Adrenal gland (tissue), 12 donors: ENCODE data around the gene P2RY8. TPM values are rescaled to one million over a fixed set of nuclear protein-coding genes. Genes with fewer than 3 reads are reported as not detected.

Source experiments
- DNase-seq, 7 donors: peaks; one replicate each; pipeline ENCODE4 v3.0.0-alpha.2; 2019 to 2020
- H3K27ac ChIP-seq, 5 donors: fragments of 200-600 bp; sonication (generic) in 4 of 5; 1 replicate in 3 of 5; 2 replicates in 2 of 5; pipeline versions ENCODE4 v1.5.1 to v1.8.0; 2016 to 2020; ENCODE audit warnings: mild to moderate bottlenecking in 1 of 5
- H3K27me3 ChIP-seq: fragments of 200-600 bp; 2 replicates; pipeline ENCODE4 v1.8.0; 2021
- H3K36me3 ChIP-seq, 2 donors: fragments of 200-600 bp; replicated peaks in 1 of 2; 1 replicate in 1 of 2; 2 replicates in 1 of 2; pipeline versions ENCODE4 v1.5.1 to v1.8.0; 2018 to 2022
- H3K4me1 ChIP-seq, 2 donors: fragments of 200-600 bp; replicated peaks in 1 of 2; 1 replicate in 1 of 2; 2 replicates in 1 of 2; pipeline versions ENCODE4 v1.5.1 to v1.8.0; 2018 to 2021
- H3K4me3 ChIP-seq, 4 donors: fragments of 200-600 bp; sonication (generic) in 3 of 4; one replicate each; pipeline ENCODE4 v1.5.1; 2016 to 2018
- H3K9me3 ChIP-seq, 3 donors: fragments of 200-600 bp; sonication (generic) in 1 of 3; replicated peaks in 1 of 3; 1 replicate in 2 of 3; 2 replicates in 1 of 3; pipeline versions ENCODE4 v1.5.1 to v1.8.0; 2016 to 2021
- POLR2A ChIP-seq, 2 donors: fragments of 450-650 bp; IDR thresholded peaks; one replicate each; pipeline ENCODE4 v1.6.1; 2017; ENCODE audit warnings: antibody characterized with exemption in 2 of 2, mild to moderate bottlenecking in 2 of 2, moderate library complexity in 1 of 2
- WGBS, 4 donors: extraction: QIAGEN DNeasy Blood & Tissue Kit in 2 of 4; methylation state at CpG; one replicate each; pipeline versions ENCODE4 v1.1.5 to v1.1.7; 2013 to 2017; 5-methylcytosine and 5-hydroxymethylcytosine counted together
- intact Hi-C, 2 donors: fragments of 100-400 bp; cut with DNase I; formaldehyde crosslinking; loops; one replicate each; pipeline versions ENCODE4 v1.14.1 to v1.15.0; 2022 to 2023
- polyA plus RNA-seq, 3 donors: library from polyadenylated mRNA; stranded (reverse); fragments of 200-250 nt in 2 of 3; fragments of 350-450 nt in 1 of 3; fragmentation: Illumina TruSeq in 1 of 3; extraction: RNeasy Lipid Tissue Mini Kit (QIAGEN cat#74804) in 1 of 3; gene quantifications; one replicate each; pipeline ENCODE4 v1.2.3, GENCODE V29; 2013 to 2014
- total RNA-seq, 9 donors: library from RNA; depleted of rRNA in 4 of 9; stranded (reverse); fragments of >200 nt in 4 of 9; fragments of 120-200 nt in 1 of 9; fragmentation: NEBNext Ultra II Directional in 1 of 9; extraction: Animal tissue kit (Norgen Biotek cat#: 25700) in 1 of 9; gene quantifications; one replicate each; pipeline versions ENCODE4 v1.1.0 to v1.2.4, GENCODE V29; 2013 to 2023
- TF ChIP-seq, protein P1 (sequence below), 6 experiments: fragments of 450-650 bp in 4 of 6; fragments of 200-600 bp in 2 of 6; sonication (generic) in 1 of 6; IDR thresholded peaks; 1 replicate in 5 of 6; 2 replicates in 1 of 6; pipeline versions ENCODE4 v1.5.1 to v1.8.0; 2016 to 2021; ENCODE audit warnings: antibody characterized with exemption in 6 of 6, mild to moderate bottlenecking in 2 of 6, moderate library complexity in 1 of 6
- donor health status: healthy with polysubstance abuse.
- donor health status: Bipolar disorder and iron deficiency.
- donor health status: DM: yes; HTN: yes; CAD: no.
- donor health status: DM: no; HTN: no; CAD: no.
- donor health status: DM: no; HTN: no; CAD: no.
- donor health status: DM: yes; HTN: yes; CAD: no.

The P2RY8 gene
- total and polyA plus RNA-seq, 12 donors: 1.9 to 13.4 (median 6.0) TPM

- H3K27me3 ChIP-seq: no peaks in the 10 kb centered on the region
- TF ChIP-seq, protein P1, sequence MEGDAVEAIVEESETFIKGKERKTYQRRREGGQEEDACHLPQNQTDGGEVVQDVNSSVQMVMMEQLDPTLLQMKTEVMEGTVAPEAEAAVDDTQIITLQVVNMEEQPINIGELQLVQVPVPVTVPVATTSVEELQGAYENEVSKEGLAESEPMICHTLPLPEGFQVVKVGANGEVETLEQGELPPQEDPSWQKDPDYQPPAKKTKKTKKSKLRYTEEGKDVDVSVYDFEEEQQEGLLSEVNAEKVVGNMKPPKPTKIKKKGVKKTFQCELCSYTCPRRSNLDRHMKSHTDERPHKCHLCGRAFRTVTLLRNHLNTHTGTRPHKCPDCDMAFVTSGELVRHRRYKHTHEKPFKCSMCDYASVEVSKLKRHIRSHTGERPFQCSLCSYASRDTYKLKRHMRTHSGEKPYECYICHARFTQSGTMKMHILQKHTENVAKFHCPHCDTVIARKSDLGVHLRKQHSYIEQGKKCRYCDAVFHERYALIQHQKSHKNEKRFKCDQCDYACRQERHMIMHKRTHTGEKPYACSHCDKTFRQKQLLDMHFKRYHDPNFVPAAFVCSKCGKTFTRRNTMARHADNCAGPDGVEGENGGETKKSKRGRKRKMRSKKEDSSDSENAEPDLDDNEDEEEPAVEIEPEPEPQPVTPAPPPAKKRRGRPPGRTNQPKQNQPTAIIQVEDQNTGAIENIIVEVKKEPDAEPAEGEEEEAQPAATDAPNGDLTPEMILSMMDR (IDR thresholded peaks at IDR 0.05): no peak
- TF ChIP-seq POLR2A (IDR thresholded peaks at IDR 0.05): no peak
- H3K4me3 ChIP-seq: no peak overlapping the region
- DNase-seq: no peak
- WGBS, 4 donors: 69 to 79% (median 76%) methylated on average over 12 to 23 of the region's 23 CpGs
- H3K9me3 ChIP-seq: no peaks in the 10 kb centered on the region
- peaks cover 4 to 5% of the 10 kb centered on the region in 2 donors for H3K4me1 ChIP-seq
- no peaks in the 10 kb centered on the region for H3K36me3 ChIP-seq
- peak overlapping the region in 2 of 5 donors; percentile 23 to 75 for H3K27ac ChIP-seq
- intact Hi-C loops: no loop called here
Observed at GRCh38 chrX:1500701-1501624, 36.0 kb downstream of the P2RY8 start.

- intact Hi-C loops: no loop called here
- no peak for DNase-seq
- TF ChIP-seq POLR2A (IDR thresholded peaks at IDR 0.05): no peak
- TF ChIP-seq, protein P1 (IDR thresholded peaks at IDR 0.05): no peak
- peaks cover 0 to 9% of the 10 kb centered on the region in 2 donors for H3K4me1 ChIP-seq
- no peaks in the 10 kb centered on the region for H3K9me3 ChIP-seq
- H3K27ac ChIP-seq: no peak overlapping the region
- H3K36me3 ChIP-seq: no peaks in the 10 kb centered on the region
- H3K27me3 ChIP-seq: no peaks in the 10 kb centered on the region
- no peak overlapping the region for H3K4me3 ChIP-seq
- WGBS, 4 donors: 81 to 89% (median 83%) methylated on average over 9 to 12 of the region's 12 CpGs
Observed at GRCh38 chrX:1496076-1496475, 40.9 kb downstream of the P2RY8 start.

DNA sequence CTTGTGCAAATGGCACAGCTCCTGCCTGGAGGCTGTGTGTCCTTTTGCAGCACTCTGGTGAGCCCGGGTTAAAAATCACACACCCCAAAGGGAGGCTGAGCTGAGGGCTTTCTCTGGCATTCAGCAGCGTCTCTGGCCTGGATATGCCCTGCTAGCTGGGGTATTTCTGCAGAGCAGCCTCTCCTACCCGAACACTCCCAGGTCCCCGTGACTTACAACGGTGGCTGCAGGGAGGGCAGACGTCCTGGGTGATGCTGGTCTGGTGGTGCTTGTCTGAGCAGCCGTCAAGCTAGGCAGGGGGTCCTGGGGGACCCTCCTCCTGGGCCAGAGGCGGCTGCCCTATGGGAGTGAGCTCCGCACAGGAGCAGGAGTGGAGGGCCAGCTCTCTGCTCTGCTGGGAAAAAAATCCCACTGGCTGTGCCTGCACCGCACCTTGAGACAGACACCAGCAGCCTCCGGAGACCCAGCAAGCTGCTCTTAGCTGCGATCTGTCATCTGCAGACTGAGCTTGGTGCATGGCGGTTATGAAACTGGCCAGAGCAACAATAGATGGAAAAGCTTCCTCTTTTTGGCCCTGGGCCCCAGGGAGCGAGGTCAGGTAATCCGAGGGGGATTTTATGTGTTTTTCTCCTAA is 43.0 kb downstream of the P2RY8 start:
- TF ChIP-seq, protein P1 (IDR thresholded peaks at IDR 0.05): no peak
- no peak for TF ChIP-seq POLR2A (IDR thresholded peaks at IDR 0.05)
- H3K4me3 ChIP-seq: no peak overlapping the region
- H3K27ac ChIP-seq: peak overlapping the region in 1 of 5 donors; percentile 29

GRCh38 chrX:1493412-1493811 is 43.6 kb downstream of the P2RY8 start:
- Histone ChIP-seq H3K27ac (peak overlapping the region in 1 of 5 donors; percentile 29), H3K27me3 (no peaks in the 10 kb centered on the region), H3K4me1 (peaks cover 0 to 9% of the 10 kb centered on the region in 2 donors), H3K4me3 (no peak overlapping the region), H3K9me3 (no peaks in the 10 kb centered on the region), H3K36me3 (no peaks in the 10 kb centered on the region)
- DNase-seq: no peak
- intact Hi-C loops: no loop called here
- TF ChIP-seq, protein P1 (IDR thresholded peaks at IDR 0.05): no peak
- TF ChIP-seq POLR2A (IDR thresholded peaks at IDR 0.05): no peak
- 38 to 53% (median 48%) methylated on average over 11 to 16 of the region's 16 CpGs for WGBS, 4 donors

More for the DNA sequence above, 43.0 kb downstream of the P2RY8 start:
- Histone ChIP-seq H3K36me3 (no peaks in the 10 kb centered on the region), H3K9me3 (no peaks in the 10 kb centered on the region), H3K27me3 (no peaks in the 10 kb centered on the region), H3K4me1 (peaks cover 0 to 9% of the 10 kb centered on the region in 2 donors)
- DNase-seq: peak in 2 of 7 donors; percentile 24 to 34
- WGBS, 4 donors: 30 to 39% (median 38%) methylated on average over 9 to 15 of the region's 15 CpGs
- intact Hi-C loops: no loop called here
